Measurements from ENCODE around the gene ZNF205.

DNA sequence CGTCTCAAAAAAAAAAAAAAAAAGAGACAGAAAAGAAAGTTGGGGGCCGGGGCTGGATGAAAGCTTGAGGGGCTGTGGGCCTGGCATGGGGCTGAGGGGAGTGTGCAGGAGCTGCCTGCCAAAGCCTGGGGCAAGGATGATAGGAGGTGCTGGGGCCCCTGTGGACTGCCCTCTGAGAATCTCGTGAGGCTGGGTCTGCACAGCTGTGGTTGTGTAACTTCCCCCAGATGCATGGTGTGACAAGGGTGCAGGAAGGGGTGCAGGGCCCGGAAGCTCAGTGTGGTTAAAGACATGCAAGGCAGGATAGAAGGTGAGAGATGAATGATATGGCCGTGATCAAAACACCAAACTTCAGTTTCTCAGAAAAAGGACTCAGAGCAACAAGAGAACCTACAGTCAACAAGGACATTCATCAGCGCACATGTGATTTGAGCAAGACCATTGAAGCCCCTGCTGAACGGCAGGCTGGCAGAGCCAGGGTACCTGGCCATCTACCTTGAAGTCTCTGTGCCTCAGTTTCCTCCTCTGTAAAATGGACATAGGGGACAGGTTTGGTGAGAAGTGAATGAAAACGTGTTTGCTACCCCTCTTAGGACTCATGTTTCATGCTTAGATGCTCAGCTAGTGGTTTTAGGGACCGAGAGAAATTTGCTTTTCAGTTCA, 37.4 kb upstream of the ZNF205 start:
- TF ChIP-seq, protein P1, sequence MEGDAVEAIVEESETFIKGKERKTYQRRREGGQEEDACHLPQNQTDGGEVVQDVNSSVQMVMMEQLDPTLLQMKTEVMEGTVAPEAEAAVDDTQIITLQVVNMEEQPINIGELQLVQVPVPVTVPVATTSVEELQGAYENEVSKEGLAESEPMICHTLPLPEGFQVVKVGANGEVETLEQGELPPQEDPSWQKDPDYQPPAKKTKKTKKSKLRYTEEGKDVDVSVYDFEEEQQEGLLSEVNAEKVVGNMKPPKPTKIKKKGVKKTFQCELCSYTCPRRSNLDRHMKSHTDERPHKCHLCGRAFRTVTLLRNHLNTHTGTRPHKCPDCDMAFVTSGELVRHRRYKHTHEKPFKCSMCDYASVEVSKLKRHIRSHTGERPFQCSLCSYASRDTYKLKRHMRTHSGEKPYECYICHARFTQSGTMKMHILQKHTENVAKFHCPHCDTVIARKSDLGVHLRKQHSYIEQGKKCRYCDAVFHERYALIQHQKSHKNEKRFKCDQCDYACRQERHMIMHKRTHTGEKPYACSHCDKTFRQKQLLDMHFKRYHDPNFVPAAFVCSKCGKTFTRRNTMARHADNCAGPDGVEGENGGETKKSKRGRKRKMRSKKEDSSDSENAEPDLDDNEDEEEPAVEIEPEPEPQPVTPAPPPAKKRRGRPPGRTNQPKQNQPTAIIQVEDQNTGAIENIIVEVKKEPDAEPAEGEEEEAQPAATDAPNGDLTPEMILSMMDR (IDR thresholded peaks at IDR 0.05; ENCODE audit: low read length) = no peak
- no peak for TF ChIP-seq EZH2 (IDR thresholded peaks at IDR 0.05; ENCODE audit: borderline replicate concordance, low read length)
